K562 (cell line): Measurements from ENCODE around the gene FKBP1B. TPM values are rescaled to one million over a fixed set of nuclear protein-coding genes. Genes with fewer than 3 reads are reported as not detected.

ENCODE experiments used
- DEAF1 ChIP-seq: fragments of 450-650 bp; formaldehyde crosslinking; IDR thresholded peaks from 2 replicates; pipeline ENCODE4 v1.4.0; 2020; ENCODE audit warnings: mild to moderate bottlenecking, moderate library complexity
- IRF9 ChIP-seq: fragments of 450-650 bp; IDR thresholded peaks from 2 replicates; pipeline ENCODE4 v1.6.1; 2016; ENCODE audit warnings: missing biosample characterization, missing genetic modification characterization
- KAT2B ChIP-seq: IDR thresholded peaks from one replicate; pipeline ENCODE4 v1.6.1; 2012; ENCODE audit warnings: low read depth, mild to moderate bottlenecking, control low read depth, inconsistent platforms, low read length, moderate library complexity
- KLF16 ChIP-seq: IDR thresholded peaks from 2 replicates; pipeline ENCODE4 v1.6.1; 2016; ENCODE audit warnings: antibody characterized with exemption
- NCOA2 ChIP-seq, 2 experiments: fragments of 450-650 bp; IDR thresholded peaks; 2 replicates each; pipeline ENCODE4 v1.6.1; 2018; ENCODE audit warnings: mild to moderate bottlenecking in 2 of 2, moderate library complexity in 1 of 2; ENCODE audit not compliant: partially characterized antibody in 2 of 2
- NFIC ChIP-seq: fragments of 450-650 bp; IDR thresholded peaks from 2 replicates; pipeline ENCODE4 v1.6.1; 2017; ENCODE audit warnings: mild to moderate bottlenecking, inconsistent platforms
- NR3C1 ChIP-seq: sonication (generic); formaldehyde crosslinking; IDR thresholded peaks from 2 replicates; pipeline ENCODE4 v1.8.1; 2022; ENCODE audit warnings: missing genetic modification reagents
- NUFIP1 ChIP-seq: fragments of 450-650 bp; IDR thresholded peaks from 2 replicates; pipeline ENCODE4 v1.6.1; 2018; ENCODE audit not compliant: partially characterized antibody
- PHTF2 ChIP-seq: fragments of 250-450 bp; sonication (Bioruptor Pico); IDR thresholded peaks from 2 replicates; pipeline ENCODE4 v1.5.0; 2021; ENCODE audit warnings: mild to moderate bottlenecking
- PKNOX1 ChIP-seq: fragments of 450-650 bp; IDR thresholded peaks from 2 replicates; pipeline ENCODE4 v1.6.1; 2016
- SOX6 ChIP-seq: fragments of 450-650 bp; IDR thresholded peaks from 2 replicates; pipeline ENCODE4 v1.6.1; 2014; ENCODE audit warnings: mild to moderate bottlenecking
- SREBF2 ChIP-seq: sonication (generic); formaldehyde crosslinking; IDR thresholded peaks from 2 replicates; pipeline ENCODE4 v1.4.0; 2020; ENCODE audit warnings: mild to moderate bottlenecking, missing genetic modification reagents
- SRSF7 ChIP-seq: fragments of 200-400 bp; formaldehyde crosslinking; optimal IDR thresholded peaks from 2 replicates; pipeline ENCODE3; 2017; ENCODE audit warnings: mild to moderate bottlenecking, low read depth, low read length
- TAF15 ChIP-seq: fragments of 200-400 bp; formaldehyde crosslinking; IDR thresholded peaks from 2 replicates; pipeline ENCODE4 v1.6.1; 2017; ENCODE audit warnings: mild to moderate bottlenecking, low read depth, low read length, moderate library complexity
- TAF9B ChIP-seq: fragments of 450-650 bp; IDR thresholded peaks from 2 replicates; pipeline ENCODE4 v1.6.1; 2018; ENCODE audit warnings: mild to moderate bottlenecking; ENCODE audit not compliant: partially characterized antibody
- ZBTB33 ChIP-seq: sonication (generic); formaldehyde crosslinking; IDR thresholded peaks from 2 replicates; pipeline ENCODE4 v1.8.1; 2023; ENCODE audit warnings: mild to moderate bottlenecking, missing genetic modification reagents
- ZKSCAN1 ChIP-seq: fragments of 150-350 bp; IDR thresholded peaks from 2 replicates; pipeline ENCODE4 v1.6.1; 2016; ENCODE audit warnings: low read depth, low read length
- ZMIZ1 ChIP-seq, 2 experiments: fragments of 150-350 bp in 1 of 2; IDR thresholded peaks; 2 replicates each; pipeline ENCODE4 v1.6.1; 2012 to 2016; ENCODE audit warnings: low read depth in 2 of 2, low read length in 2 of 2, mild to moderate bottlenecking in 1 of 2, moderate library complexity in 1 of 2
- polyA plus RNA-seq, 8 experiments: library from polyadenylated mRNA; depleted of rRNA in 4 of 8; stranded (reverse) in 5 of 8; unstranded in 3 of 8; fragments of >200 nt; fragmentation: Nextera tagmentation in 2 of 8; fragmentation: Illumina TruSeq in 1 of 8; extraction: Ambion mirVana in 2 of 8; extraction: Trizol in 1 of 8; gene quantifications; 2 replicates each; pipeline versions ENCODE4 v1.2.1 to v1.2.3, GENCODE V29; 2011 to 2014; ENCODE audit warnings: inconsistent platforms in 1 of 8, missing spikeins in 1 of 8
- total RNA-seq, 7 experiments: library from RNA; depleted of rRNA in 6 of 7; stranded (reverse); fragments of >200 nt in 6 of 7; fragmentation: Illumina TruSeq in 2 of 7; extraction: Trizol in 2 of 7; gene quantifications; 2 replicates each; pipeline versions ENCODE4 v1.2.1 to v1.2.3, GENCODE V29; 2011 to 2021; ENCODE audit warnings: low replicate concordance in 1 of 7

Gene FKBP1B
- total and polyA plus RNA-seq, 9 of the 15 experiments (the other 6 are each of a cell fraction or from before 2014, with no cell fraction given) = 0.58 to 9.4 (median 1.6) TPM

- TF ChIP-seq ZMIZ1 (IDR thresholded peaks at IDR 0.05; ENCODE audit: low read depth in 2 of 2, low read length in 2 of 2) (no peak), SOX6 (peak; percentile 46; the same call in 1 of the 2 replicates), SRSF7 (no peak), PKNOX1 (0 out of 2 replicates have a peak, but pooled peaks have one; percentile 7), TAF9B (peak; percentile 68), ZKSCAN1 (0 out of 2 replicates have a peak, but pooled peaks have one; percentile 16), NUFIP1 (no peak), KLF16 (no peak), NCOA2 (IDR thresholded peaks at IDR 0.05; ENCODE audit: partially characterized antibody in 2 of 2) (no peak), KAT2B (peak; percentile 80), IRF9 (tag) (no peak), ZBTB33 (CRISPR knock-in tag) (no peak), DEAF1 (CRISPR knock-in tag) (peak; percentile 63), NFIC (peak; percentile 24; the same call in 1 of the 2 replicates), NR3C1 (CRISPR knock-in tag) (no peak), SREBF2 (no peak), TAF15 (no peak), PHTF2 (CRISPR knock-in tag) (no peak)
These were observed 35.1 kb downstream of the FKBP1B start, which contains the start of gene TP53I3 (continued) for GRCh38 chr2:24084386-24085199.
